GM12892 (cell line): ENCODE measurements around the gene EVC2.

ENCODE experiments used
- DNase-seq: peaks from one replicate; pipeline ENCODE4 v3.0.0; 2011; ENCODE audit not compliant: insufficient read length
- FAIRE-seq: peaks from 2 replicates; lab custom pipeline; 2011; peaks lifted over from hg19 to GRCh38; lab: Jason Lieb, UNC
- POLR2A ChIP-seq: IDR thresholded peaks from 2 replicates; pipeline ENCODE4 v1.6.1; 2011; ENCODE audit warnings: low read depth, low read length, control low read depth
- POLR2AphosphoS5 ChIP-seq: IDR thresholded peaks from 2 replicates; pipeline ENCODE4 v1.6.1; 2011; ENCODE audit warnings: low read depth, low read length, control low read depth
- TAF1 ChIP-seq: IDR thresholded peaks from 2 replicates; pipeline ENCODE4 v1.6.1; 2011; ENCODE audit warnings: low read depth, mild to moderate bottlenecking, control low read depth, low read length, borderline replicate concordance

Gene EVC2

DNA sequence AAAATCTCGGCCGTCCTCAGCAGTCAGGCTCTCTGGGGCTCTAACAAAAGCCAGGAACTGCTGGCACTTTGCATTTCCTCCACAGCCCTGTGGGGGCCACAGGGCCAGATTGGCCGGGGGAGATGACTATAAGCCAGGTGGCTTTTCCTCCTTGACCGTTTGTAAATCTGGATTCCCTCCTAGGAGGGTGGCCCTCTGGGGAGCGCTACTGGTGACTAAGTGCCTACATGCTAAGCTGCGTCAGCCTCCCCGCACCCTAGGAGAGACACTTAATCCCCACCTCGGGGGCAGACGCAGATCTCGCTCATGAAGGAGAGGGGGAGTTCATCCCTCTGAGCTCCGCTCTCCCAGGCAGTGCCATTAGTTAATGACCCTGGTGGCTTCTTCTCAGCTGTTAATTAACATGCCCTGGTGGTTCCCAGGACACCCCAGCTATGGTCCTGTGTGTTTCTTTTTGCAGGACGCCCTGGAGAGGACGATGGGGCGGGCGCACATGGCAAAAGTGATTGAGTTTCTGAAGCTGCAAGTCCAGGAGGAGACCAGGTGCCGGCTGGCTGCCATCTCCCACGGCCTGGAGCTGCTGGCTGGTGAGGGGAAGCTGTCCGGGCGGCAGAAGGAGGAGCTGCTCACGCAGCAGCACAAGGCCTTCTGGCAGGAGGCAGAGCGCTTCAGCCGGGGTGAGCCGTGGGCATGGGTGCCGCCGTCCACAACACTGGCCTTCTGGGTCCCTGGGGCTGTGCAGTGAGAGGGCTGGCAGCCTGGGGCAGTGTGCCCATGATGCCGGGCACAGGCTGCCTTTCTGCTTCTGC, 44.2 kb upstream of the EVC2 start:
- TF ChIP-seq POLR2A (no peak), TAF1 (no peak), POLR2AphosphoS5 (no peak)
- no peak for DNase-seq
- no peak for FAIRE-seq

DNA sequence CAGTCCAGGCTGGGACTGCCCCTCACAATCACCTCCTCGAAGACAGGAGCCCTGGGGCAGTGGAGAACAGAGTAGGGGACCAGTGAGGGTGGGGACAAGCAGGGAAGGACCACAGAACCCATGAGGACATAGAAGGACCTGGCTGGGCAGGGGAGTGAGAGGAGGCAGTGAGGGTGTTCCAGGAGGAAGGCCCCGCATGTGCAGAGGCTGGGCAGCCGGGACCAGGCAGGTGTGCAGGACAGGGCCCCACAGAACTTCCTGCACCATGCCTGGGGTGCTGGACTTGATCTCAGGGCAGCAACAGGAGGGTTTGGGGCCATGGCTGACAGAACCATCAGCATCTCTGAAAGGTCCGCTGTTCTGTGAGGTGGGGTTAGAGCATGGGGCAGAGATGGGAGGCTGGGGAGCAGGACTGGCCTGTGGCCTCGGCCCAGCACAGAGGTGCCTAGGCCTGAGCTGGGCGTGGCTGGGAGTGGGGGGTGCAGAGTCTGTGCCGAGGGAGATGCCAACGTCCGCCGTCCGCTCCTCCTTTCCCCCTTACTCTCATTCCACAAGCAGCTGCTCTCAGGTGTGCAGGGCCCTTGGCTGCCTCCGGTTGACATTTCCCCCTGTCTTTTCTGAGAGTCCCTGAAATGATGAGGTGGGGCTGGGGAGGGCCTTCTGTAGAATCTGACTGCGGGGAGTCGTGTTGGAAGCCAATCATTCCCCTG, 43.5 kb upstream of the EVC2 start:
- DNase-seq (no peak), FAIRE-seq (no peak)
- TF ChIP-seq TAF1 (no peak), POLR2A (no peak), POLR2AphosphoS5 (no peak)

DNA sequence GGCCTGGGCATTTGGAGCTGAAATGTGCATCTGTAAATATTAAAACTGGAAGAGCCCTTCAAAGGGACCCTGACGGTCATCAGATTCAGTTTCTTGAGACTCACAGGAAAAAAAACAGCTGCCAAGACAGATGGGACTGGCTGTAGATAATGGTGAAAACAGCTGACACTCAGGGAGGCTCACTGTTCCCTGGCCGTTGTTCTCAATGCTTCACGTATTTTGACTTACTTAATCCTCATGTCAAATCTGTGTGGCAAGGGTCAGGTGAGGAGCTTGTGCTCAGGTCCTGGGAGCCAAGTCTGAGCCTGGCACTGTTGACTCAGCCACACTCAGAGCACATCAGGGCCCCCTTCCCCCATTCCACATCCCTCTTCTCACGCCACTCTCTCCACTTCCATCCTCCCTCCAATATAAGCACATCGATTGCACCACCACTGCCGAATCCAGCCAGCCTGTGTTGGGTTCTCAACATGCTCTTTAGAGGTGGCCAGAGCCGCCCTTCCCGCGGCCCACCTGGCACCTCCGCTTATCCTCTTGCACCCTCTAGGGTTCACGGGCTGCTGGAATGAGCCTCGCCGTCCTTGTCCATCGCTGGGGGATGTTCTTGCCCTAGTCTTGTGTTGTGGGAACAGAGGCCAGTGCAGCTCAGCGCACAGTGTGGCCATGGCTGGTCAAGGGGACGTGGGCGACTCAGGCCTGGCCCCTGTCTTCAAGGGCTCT, 42.7 kb upstream of the EVC2 start:
- TF ChIP-seq POLR2A (no peak), POLR2AphosphoS5 (no peak), TAF1 (no peak)

DNA sequence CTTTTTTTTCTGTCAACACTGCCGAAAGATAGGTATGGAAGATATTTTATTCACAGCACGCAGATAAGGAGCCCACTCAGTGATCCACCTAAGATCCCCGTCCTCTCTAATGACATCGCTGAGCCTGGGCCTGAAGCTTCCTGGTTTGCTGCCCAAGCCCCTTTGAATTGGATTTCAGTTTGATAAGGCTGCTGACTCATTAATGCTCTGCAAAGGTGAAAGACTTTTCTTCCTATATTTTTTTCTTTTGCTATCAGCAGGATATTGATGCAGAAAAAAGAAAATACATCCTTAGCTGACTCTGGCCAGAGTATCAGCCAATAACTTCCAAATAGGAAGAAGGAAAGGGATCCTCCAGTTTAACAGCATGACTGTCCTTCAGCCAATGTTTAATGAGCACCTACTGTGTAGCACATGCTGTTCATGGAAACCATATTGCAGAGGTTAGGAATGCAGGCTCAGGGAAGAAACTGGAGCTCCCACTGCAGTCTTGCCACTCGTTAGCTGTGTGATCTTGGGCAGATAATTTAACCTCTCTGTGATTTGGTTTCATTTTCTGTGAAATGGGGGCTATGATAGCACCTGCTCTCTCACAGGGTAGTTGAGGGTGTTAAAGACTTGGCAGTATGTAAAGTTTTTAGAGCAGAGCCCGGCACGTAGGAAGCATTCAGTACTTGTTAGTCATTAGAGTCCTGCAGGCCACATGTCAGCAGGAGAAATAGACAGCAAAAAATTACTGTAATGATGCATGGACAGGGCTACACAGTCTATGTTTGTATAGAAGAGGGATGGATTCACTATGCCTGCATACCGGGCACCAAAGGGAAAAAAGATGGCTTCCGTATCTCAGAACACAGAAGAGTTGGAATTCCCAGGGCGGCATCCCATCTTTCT, 41.9 kb upstream of the EVC2 start:
- no peak for TF ChIP-seq POLR2AphosphoS5
- no peak for TF ChIP-seq POLR2A
- TF ChIP-seq TAF1, result no peak
- no peak for FAIRE-seq
- DNase-seq, result no peak

More for the DNA sequence above, 42.7 kb upstream of the EVC2 start:
- FAIRE-seq (no peak), DNase-seq (no peak)

DNA sequence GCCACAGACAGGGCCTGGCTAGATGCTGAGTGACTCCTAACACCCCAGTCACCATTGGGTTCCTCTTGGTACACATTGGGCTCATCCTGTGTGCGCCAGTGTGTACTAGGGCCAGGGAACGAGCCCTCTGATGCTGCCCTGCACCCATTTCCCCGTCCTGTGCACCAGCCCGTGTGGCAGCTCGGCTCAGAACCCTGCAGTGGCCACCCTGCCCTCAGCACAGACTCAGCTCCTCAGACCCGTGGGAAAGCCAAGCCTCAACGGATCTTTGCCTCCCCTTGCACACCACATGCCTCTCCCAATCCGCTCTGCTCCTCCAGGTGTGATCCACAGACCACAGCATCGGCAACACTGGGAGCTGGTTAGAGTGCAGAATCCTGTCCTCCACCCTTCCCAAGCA, 41.2 kb upstream of the EVC2 start:
- FAIRE-seq, result no peak
- TF ChIP-seq POLR2A (no peak), POLR2AphosphoS5 (no peak), TAF1 (no peak)
- no peak for DNase-seq

DNA sequence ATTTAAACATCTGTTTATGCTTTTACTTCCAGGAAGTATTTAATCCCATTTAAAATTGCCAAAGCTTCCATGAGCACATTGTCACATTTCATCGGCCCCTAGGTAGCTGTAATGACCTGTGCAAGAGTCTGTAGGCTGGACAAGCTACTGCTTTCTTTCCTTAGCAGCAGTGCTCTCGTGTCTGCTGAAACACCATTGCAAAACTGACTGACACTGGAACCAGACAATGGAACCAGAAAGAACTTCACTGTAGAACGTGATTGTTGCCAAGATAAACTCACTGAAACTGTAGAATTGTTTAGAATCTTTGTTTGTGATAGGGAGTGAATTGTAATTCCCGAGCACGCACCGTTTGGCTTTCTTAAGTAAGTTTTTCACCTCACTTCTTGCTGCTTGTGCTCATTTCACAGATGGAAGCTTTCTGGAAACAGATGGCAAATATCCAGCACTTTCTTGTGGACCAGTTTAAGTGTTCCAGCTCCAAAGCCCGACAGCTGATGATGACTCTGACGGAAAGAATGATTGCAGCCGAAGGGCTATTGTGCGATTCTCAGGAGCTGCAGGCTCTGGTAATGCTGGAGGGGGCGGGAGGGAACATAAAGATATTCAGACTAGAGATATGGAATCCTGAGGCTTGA, 39.5 kb upstream of the EVC2 start:
- TF ChIP-seq POLR2A (no peak), POLR2AphosphoS5 (no peak), TAF1 (no peak)
- DNase-seq, result no peak
- FAIRE-seq, result no peak

DNA sequence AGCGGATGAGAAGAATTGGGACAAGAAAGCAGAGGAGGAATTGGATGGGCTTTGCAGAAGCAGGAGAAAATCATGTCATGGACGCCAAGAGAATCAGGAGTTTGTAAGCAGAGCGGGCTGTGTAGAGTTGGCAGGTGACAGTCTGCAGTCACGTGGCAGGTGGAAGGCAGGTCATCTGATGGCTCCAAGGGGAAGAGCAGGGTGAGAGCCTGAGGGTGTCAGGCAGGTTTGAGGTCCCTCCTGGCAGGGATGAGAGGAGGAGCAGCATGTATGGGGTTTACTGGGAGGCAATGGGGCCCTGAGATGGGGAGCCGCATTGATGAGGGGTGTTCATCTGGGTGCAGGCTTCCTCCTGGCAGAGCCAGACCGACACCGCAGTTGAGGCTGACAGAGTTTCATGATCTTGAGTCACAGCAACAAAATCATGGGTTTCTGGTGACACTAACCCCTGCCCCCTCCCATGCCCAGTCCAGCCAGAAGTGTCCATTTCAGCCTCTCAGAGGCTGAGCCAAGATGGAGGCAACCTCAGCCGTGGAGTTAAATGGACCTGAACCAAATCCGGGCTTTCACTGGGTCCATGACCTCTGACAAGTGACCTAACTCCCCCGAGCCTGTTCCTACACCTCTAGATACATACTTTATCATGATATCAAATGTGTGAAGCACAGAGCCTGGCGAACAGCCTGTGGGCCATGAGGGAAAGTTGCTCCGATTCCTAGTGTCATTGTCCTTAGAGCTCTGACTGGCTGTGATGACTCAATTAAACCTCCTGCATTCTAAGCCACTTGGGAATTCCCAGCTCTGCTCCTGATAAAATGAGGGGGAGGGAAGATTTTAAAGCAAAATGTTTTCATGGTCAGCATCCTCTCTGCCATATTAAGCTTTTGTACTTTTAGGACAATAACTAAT, 38.7 kb upstream of the EVC2 start:
- DNase-seq, result no peak
- no peak for FAIRE-seq
- TF ChIP-seq TAF1 (no peak), POLR2A (no peak), POLR2AphosphoS5 (no peak)

DNA sequence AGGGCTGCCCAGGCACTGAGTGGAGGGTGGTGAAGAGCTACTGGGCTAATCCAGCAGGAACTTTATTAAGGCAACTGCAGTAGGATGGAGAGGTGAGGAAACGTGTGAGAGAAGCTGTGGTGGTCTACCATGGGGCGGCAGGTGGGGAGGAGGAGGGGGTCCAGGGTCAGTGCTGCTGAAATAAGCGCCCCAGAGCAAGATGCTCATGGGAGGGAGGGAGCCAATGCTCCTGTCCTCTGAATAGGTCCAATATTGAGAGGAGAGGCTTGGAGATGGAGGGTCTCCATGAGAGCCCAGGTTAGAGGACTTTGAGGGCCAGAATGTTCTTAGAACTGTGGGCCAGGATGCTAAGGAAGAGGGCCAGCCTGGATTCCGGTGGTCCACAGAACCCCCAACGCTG, 37.9 kb upstream of the EVC2 start:
- DNase-seq (no peak), FAIRE-seq (no peak)
- TF ChIP-seq POLR2AphosphoS5, result no peak
- TF ChIP-seq POLR2A, result no peak
- TF ChIP-seq TAF1, result no peak

DNA sequence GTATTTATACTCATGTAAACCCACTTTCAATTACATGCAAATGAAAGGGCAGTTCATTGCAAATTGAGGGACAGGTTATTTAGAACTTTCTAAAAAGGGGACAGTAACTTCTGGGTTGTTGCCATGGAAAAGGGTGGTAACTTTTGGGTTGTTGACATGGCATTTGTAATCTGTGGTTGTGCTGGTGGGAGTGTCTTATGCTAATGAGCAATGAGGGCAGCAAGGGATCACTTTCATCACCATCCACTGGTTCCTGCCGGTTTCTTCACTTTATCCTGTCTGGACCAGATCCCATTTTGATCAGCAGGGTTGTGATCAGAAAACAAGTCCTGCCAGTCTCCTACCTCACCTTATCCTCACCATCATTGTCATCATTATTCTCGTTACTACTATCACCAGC, 34.6 kb upstream of the EVC2 start:
- DNase-seq (no peak), FAIRE-seq (no peak)
- TF ChIP-seq POLR2A (no peak), TAF1 (no peak), POLR2AphosphoS5 (no peak)
